MM.1S (cell line): ENCODE measurements around the gene SCGB1D1.

ENCODE experiments used
- DNase-seq: peaks from one replicate; pipeline ENCODE4 v3.0.0-alpha.2; 2015
- H2AFZ ChIP-seq: fragments of 300-600 bp; sonication (generic); 2 replicates; pipeline ENCODE4 v1.6.0; 2016; ENCODE audit warnings: antibody characterized with exemption, low read length
- H3F3A ChIP-seq: fragments of 300-600 bp; sonication (generic); 2 replicates; pipeline ENCODE4 v1.6.1; 2016; ENCODE audit warnings: mild to moderate bottlenecking, antibody characterized with exemption, low read length, moderate library complexity, mixed read lengths; ENCODE audit not compliant: insufficient read depth
- H3K27ac ChIP-seq: fragments of 300-600 bp; sonication (generic); 2 replicates; pipeline ENCODE4 v1.5.1; 2016; ENCODE audit warnings: mild to moderate bottlenecking, low read length
- H3K27me3 ChIP-seq: fragments of 300-600 bp; sonication (generic); replicated peaks from 2 replicates; pipeline ENCODE4 v1.6.0; 2016; ENCODE audit warnings: low read length; ENCODE audit not compliant: insufficient read depth
- H3K36me3 ChIP-seq: fragments of 300-600 bp; sonication (generic); replicated peaks from 2 replicates; pipeline ENCODE4 v1.6.1; 2016; ENCODE audit warnings: mild to moderate bottlenecking, low read length, mixed read lengths; ENCODE audit not compliant: insufficient read depth
- H3K4me1 ChIP-seq: fragments of 300-600 bp; sonication (generic); 2 replicates; pipeline ENCODE4 v1.6.1; 2016; ENCODE audit warnings: low read length, mixed read lengths
- H3K4me2 ChIP-seq: fragments of 300-600 bp; sonication (generic); 2 replicates; pipeline ENCODE4 v1.6.0; 2016; ENCODE audit warnings: low read depth, low read length
- H3K4me3 ChIP-seq: fragments of 300-600 bp; sonication (generic); 2 replicates; pipeline ENCODE4 v1.5.1; 2016; ENCODE audit warnings: low read length, mixed read lengths
- H3K79me2 ChIP-seq: fragments of 300-600 bp; sonication (generic); 2 replicates; pipeline ENCODE4 v1.6.1; 2016; ENCODE audit warnings: mixed run types, low read length, mixed read lengths
- H3K9ac ChIP-seq: fragments of 300-600 bp; sonication (generic); 2 replicates; pipeline ENCODE4 v1.6.1; 2016; ENCODE audit warnings: low read length, mixed read lengths
- H3K9me2 ChIP-seq: fragments of 300-600 bp; sonication (generic); replicated peaks from 2 replicates; pipeline ENCODE4 v1.6.1; 2016; ENCODE audit warnings: mild to moderate bottlenecking, low read length, mixed read lengths; ENCODE audit not compliant: insufficient read depth
- H3K9me3 ChIP-seq: fragments of 300-600 bp; sonication (generic); replicated peaks from 2 replicates; pipeline ENCODE4 v1.6.1; 2016; ENCODE audit warnings: mild to moderate bottlenecking, low read length, mixed read lengths; ENCODE audit not compliant: insufficient read depth
- H4K20me1 ChIP-seq: fragments of 300-600 bp; sonication (generic); 2 replicates; pipeline ENCODE4 v1.6.1; 2016; ENCODE audit warnings: mild to moderate bottlenecking, low read length, moderate library complexity, mixed read lengths; ENCODE audit not compliant: insufficient read depth
- CTCF ChIP-seq: fragments of 300-600 bp; sonication (generic); IDR thresholded peaks from 2 replicates; pipeline ENCODE4 v1.5.1; 2016; ENCODE audit warnings: antibody characterized with exemption, low read length, mixed read lengths
- EZH2 ChIP-seq: fragments of 300-600 bp; sonication (generic); optimal IDR thresholded peaks from 2 replicates; pipeline ENCODE3; 2017; ENCODE audit warnings: low read depth, mild to moderate bottlenecking, antibody characterized with exemption, low read length, mixed read lengths
- EZH2phosphoT487 ChIP-seq: fragments of 300-600 bp; sonication (generic); IDR thresholded peaks from 2 replicates; pipeline ENCODE4 v1.6.1; 2018; ENCODE audit warnings: antibody characterized with exemption, low read length

Gene SCGB1D1

GRCh38 chr11:62201376-62201775 lies 11.4 kb downstream of the SCGB1D1 start:
- no peaks in the 10 kb centered on the region for H3K9me3 ChIP-seq
- no peak overlapping the region for H3K4me2 ChIP-seq
- H3K36me3 ChIP-seq, result no peaks in the 10 kb centered on the region
- TF ChIP-seq EZH2, result no peak
- no peak for TF ChIP-seq EZH2phosphoT487
- TF ChIP-seq CTCF, result no peak
- no peaks in the 10 kb centered on the region for H3F3A ChIP-seq
- no peak overlapping the region for H3K4me3 ChIP-seq
- no peak overlapping the region for H3K9ac ChIP-seq
- H3K27ac ChIP-seq, result no peak overlapping the region
- no peak overlapping the region for H2AFZ ChIP-seq
- no peaks in the 10 kb centered on the region for H4K20me1 ChIP-seq
- no peak for DNase-seq
- H3K79me2 ChIP-seq, result no peaks in the 10 kb centered on the region
- no peaks in the 10 kb centered on the region for H3K9me2 ChIP-seq
- H3K27me3 ChIP-seq, result no peaks in the 10 kb centered on the region; the same call in 1 of the 2 replicates
- H3K4me1 ChIP-seq, result no peaks in the 10 kb centered on the region

GRCh38 chr11:62202910-62203309 lies 12.9 kb downstream of the SCGB1D1 start:
- Histone ChIP-seq H3K9me2 (no peaks in the 10 kb centered on the region), H3F3A (no peaks in the 10 kb centered on the region), H3K4me1 (no peaks in the 10 kb centered on the region), H3K9ac (no peak overlapping the region), H3K36me3 (no peaks in the 10 kb centered on the region), H3K27ac (no peak overlapping the region), H3K27me3 (no peaks in the 10 kb centered on the region; the same call in 1 of the 2 replicates), H3K9me3 (no peaks in the 10 kb centered on the region), H4K20me1 (no peaks in the 10 kb centered on the region), H2AFZ (no peak overlapping the region), H3K4me2 (no peak overlapping the region), H3K4me3 (no peak overlapping the region), H3K79me2 (no peaks in the 10 kb centered on the region)
- DNase-seq, result no peak
- TF ChIP-seq EZH2 (no peak), CTCF (no peak), EZH2phosphoT487 (no peak)

GRCh38 chr11:62204430-62204829 lies 14.4 kb downstream of the SCGB1D1 start:
- Histone ChIP-seq H3K27ac (no peak overlapping the region), H3K4me1 (no peaks in the 10 kb centered on the region), H3K9me2 (no peaks in the 10 kb centered on the region), H3K79me2 (no peaks in the 10 kb centered on the region), H4K20me1 (no peaks in the 10 kb centered on the region), H3K27me3 (no peaks in the 10 kb centered on the region; the same call in 1 of the 2 replicates), H2AFZ (no peak overlapping the region), H3K4me2 (no peak overlapping the region), H3K9me3 (no peaks in the 10 kb centered on the region), H3F3A (no peaks in the 10 kb centered on the region), H3K9ac (no peak overlapping the region), H3K36me3 (no peaks in the 10 kb centered on the region), H3K4me3 (no peak overlapping the region)
- DNase-seq, result no peak
- no peak for TF ChIP-seq EZH2
- TF ChIP-seq CTCF, result no peak
- no peak for TF ChIP-seq EZH2phosphoT487
